Colon (tissue), 2 donors: ENCODE measurements around the gene CCNJL.
"Not testable (repeated sequence)": the region's sequence is repeated elsewhere in the genome, so short reads cannot be mapped to it uniquely, and the experiment has no call there.

ENCODE experiments used
- FAIRE-seq: peaks from 2 replicates; lab custom pipeline; 2012; peaks lifted over from hg19 to GRCh38; lab: Jason Lieb, UNC
- donor health status: control.
- donor health status: control.

The CCNJL gene

GRCh38 chr5:160312134-160312959 lies at the start of gene CCNJL:
Gene CCNJL (minus strand): TSS chr5:160312564. CDS start chr5:160311923, 641 bp downstream.
- no peak for FAIRE-seq

- no peak for FAIRE-seq
Measured at GRCh38 chr5:160361624-160362228, 49.4 kb upstream of the CCNJL start.

GRCh38 chr5:160360310-160360709 lies 47.9 kb upstream of the CCNJL start:
- no peak for FAIRE-seq

- FAIRE-seq = no peak
Measured at GRCh38 chr5:160359816-160360215, 47.5 kb upstream of the CCNJL start.

- FAIRE-seq = no peak
Measured at GRCh38 chr5:160359242-160359641, 46.9 kb upstream of the CCNJL start.

- no peak for FAIRE-seq
Measured at GRCh38 chr5:160357861-160358411, 45.6 kb upstream of the CCNJL start.

- no peak for FAIRE-seq
Measured at GRCh38 chr5:160357394-160357793, 45.0 kb upstream of the CCNJL start.

- FAIRE-seq = no peak
Measured at GRCh38 chr5:160356550-160357347, 44.4 kb upstream of the CCNJL start.

- no peak for FAIRE-seq
Measured at GRCh38 chr5:160354666-160355065, 42.3 kb upstream of the CCNJL start.

GRCh38 chr5:160353379-160353778 lies 41.0 kb upstream of the CCNJL start:
- no peak for FAIRE-seq

- no peak for FAIRE-seq
Measured at GRCh38 chr5:160352308-160352707, 39.9 kb upstream of the CCNJL start.

- FAIRE-seq = no peak
Measured at GRCh38 chr5:160349935-160350303, 37.6 kb upstream of the CCNJL start.

- FAIRE-seq = no peak
Measured at GRCh38 chr5:160349249-160349934, 37.0 kb upstream of the CCNJL start.

- FAIRE-seq = no peak
Measured at GRCh38 chr5:160348080-160348479, 35.7 kb upstream of the CCNJL start.

GRCh38 chr5:160347448-160347847 lies 35.1 kb upstream of the CCNJL start:
- FAIRE-seq = no peak

- no peak for FAIRE-seq
Measured at GRCh38 chr5:160342413-160342941, 30.1 kb upstream of the CCNJL start.

- no peak for FAIRE-seq
Measured at GRCh38 chr5:160341309-160341870, 29.0 kb upstream of the CCNJL start.

GRCh38 chr5:160340513-160340912 lies 28.1 kb upstream of the CCNJL start:
- not testable (repeated sequence) for FAIRE-seq

- no peak for FAIRE-seq
Measured at GRCh38 chr5:160339406-160340130, 27.2 kb upstream of the CCNJL start.

GRCh38 chr5:160334716-160335115 lies 22.4 kb upstream of the CCNJL start:
- not testable (repeated sequence) for FAIRE-seq

- FAIRE-seq = no peak
Measured at GRCh38 chr5:160333721-160334120, 21.4 kb upstream of the CCNJL start.
